ENCODE data around the gene MACROH2A2.

DNA sequence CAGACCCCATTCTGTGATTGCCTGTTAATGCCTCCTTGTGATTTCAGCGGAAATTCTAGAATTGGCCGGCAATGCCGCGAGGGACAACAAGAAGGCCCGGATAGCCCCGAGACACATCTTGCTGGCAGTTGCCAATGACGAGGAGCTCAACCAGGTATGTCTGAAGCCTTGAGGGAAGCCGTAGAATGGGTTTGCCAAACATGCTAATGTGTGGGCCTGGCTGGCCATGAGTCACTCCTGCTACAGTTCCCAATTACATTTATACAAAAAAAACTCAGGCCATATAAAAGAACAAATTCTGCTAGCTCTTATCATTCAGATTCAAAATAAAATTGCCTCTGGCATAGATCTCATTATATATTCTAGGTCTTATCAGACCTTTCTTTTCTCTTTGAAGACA lies 37.4 kb downstream of the MACROH2A2 start:
- TF ChIP-seq, protein P1, sequence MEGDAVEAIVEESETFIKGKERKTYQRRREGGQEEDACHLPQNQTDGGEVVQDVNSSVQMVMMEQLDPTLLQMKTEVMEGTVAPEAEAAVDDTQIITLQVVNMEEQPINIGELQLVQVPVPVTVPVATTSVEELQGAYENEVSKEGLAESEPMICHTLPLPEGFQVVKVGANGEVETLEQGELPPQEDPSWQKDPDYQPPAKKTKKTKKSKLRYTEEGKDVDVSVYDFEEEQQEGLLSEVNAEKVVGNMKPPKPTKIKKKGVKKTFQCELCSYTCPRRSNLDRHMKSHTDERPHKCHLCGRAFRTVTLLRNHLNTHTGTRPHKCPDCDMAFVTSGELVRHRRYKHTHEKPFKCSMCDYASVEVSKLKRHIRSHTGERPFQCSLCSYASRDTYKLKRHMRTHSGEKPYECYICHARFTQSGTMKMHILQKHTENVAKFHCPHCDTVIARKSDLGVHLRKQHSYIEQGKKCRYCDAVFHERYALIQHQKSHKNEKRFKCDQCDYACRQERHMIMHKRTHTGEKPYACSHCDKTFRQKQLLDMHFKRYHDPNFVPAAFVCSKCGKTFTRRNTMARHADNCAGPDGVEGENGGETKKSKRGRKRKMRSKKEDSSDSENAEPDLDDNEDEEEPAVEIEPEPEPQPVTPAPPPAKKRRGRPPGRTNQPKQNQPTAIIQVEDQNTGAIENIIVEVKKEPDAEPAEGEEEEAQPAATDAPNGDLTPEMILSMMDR (conservative IDR thresholded peaks at IDR 0.05; ENCODE audit: low read depth in 2 of 2), result no peak
- TF ChIP-seq JUNB (IDR thresholded peaks at IDR 0.05; ENCODE audit: unreplicated experiment), result no peak
- no peak for TF ChIP-seq POLR2AphosphoS5 (IDR thresholded peaks at IDR 0.05; ENCODE audit: low read depth)
- no peak for TF ChIP-seq EZH2 (IDR thresholded peaks at IDR 0.05; ENCODE audit: low read depth, unreplicated experiment)
- TF ChIP-seq, protein P2, sequence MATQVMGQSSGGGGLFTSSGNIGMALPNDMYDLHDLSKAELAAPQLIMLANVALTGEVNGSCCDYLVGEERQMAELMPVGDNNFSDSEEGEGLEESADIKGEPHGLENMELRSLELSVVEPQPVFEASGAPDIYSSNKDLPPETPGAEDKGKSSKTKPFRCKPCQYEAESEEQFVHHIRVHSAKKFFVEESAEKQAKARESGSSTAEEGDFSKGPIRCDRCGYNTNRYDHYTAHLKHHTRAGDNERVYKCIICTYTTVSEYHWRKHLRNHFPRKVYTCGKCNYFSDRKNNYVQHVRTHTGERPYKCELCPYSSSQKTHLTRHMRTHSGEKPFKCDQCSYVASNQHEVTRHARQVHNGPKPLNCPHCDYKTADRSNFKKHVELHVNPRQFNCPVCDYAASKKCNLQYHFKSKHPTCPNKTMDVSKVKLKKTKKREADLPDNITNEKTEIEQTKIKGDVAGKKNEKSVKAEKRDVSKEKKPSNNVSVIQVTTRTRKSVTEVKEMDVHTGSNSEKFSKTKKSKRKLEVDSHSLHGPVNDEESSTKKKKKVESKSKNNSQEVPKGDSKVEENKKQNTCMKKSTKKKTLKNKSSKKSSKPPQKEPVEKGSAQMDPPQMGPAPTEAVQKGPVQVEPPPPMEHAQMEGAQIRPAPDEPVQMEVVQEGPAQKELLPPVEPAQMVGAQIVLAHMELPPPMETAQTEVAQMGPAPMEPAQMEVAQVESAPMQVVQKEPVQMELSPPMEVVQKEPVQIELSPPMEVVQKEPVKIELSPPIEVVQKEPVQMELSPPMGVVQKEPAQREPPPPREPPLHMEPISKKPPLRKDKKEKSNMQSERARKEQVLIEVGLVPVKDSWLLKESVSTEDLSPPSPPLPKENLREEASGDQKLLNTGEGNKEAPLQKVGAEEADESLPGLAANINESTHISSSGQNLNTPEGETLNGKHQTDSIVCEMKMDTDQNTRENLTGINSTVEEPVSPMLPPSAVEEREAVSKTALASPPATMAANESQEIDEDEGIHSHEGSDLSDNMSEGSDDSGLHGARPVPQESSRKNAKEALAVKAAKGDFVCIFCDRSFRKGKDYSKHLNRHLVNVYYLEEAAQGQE (IDR thresholded peaks at IDR 0.05; ENCODE audit: unreplicated experiment), result no peak
- no peak for TF ChIP-seq EZH2phosphoT487 (IDR thresholded peaks at IDR 0.05; ENCODE audit: unreplicated experiment)
- TF ChIP-seq CREB1 (CRISPR knock-in tag; IDR thresholded peaks at IDR 0.05; ENCODE audit: low read depth), result no peak
- TF ChIP-seq ZNF114 (CRISPR knock-in tag; IDR thresholded peaks at IDR 0.05), result no peak
- TF ChIP-seq STAT1 (IDR thresholded peaks at IDR 0.05; ENCODE audit: unreplicated experiment), result no peak
- no peak for TF ChIP-seq ZNF331 (CRISPR knock-in tag; IDR thresholded peaks at IDR 0.05; ENCODE audit: low read depth)
- TF ChIP-seq, protein P3, sequence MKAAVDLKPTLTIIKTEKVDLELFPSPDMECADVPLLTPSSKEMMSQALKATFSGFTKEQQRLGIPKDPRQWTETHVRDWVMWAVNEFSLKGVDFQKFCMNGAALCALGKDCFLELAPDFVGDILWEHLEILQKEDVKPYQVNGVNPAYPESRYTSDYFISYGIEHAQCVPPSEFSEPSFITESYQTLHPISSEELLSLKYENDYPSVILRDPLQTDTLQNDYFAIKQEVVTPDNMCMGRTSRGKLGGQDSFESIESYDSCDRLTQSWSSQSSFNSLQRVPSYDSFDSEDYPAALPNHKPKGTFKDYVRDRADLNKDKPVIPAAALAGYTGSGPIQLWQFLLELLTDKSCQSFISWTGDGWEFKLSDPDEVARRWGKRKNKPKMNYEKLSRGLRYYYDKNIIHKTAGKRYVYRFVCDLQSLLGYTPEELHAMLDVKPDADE (IDR thresholded peaks at IDR 0.05), result no peak
- TF ChIP-seq NANOG (IDR thresholded peaks at IDR 0.05; ENCODE audit: borderline replicate concordance), result no peak

All from GM23338 (cell line).